ENCODE results near the gene S100G.
"Not testable (repeated sequence)": the region's sequence is repeated elsewhere in the genome, so short reads cannot be mapped to it uniquely, and the experiment has no call there.

S100G gene, protein sequence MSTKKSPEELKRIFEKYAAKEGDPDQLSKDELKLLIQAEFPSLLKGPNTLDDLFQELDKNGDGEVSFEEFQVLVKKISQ

DNA sequence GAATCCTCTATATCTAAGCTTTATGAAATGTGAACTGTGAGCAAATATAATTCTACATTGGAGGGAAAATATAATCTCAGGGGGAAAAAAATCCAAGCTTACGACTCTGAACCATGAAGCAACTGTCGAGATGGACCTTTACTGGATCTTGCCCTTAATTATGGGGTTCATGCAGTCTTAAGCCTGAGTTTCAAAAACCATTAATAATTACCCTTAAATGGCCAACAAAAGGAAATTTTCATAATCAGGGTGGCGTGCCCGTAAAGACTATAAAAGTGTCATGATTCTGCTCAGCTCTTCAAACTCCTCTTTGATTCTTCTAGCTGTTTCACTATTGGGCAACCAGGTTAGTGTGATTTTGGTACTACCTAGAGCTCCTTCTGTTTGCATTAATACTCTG is at the start of gene S100G:
Gene S100G (plus strand): TSS at position 301 of the 400 bp plus-strand sequence. CDS start 849 bp downstream, outside the sequence.
- no peak for DNase-seq (ENCODE audit: low read depth in 2 of 2)

DNA sequence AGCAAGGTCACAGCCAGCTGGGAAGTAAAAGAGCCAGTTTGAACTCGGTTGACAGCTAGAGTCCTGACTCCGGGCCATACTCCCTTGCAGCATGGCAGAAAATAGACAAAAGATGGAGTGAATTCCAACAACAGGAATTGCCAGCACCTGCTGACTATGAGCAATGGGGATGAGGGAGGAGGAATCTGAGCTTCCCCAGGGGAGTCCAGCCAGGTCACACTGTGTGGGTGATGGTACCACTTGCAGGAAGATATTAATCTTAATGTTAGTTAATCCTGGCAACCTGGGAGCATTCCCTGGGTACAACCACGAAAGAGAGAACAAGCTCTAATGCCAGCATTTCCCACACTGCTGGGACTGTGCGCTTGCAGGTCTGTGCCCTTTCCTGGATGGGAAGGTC is 48.1 kb upstream of the S100G start:
- DNase-seq (ENCODE audit: low read depth in 2 of 2): no peak

DNA sequence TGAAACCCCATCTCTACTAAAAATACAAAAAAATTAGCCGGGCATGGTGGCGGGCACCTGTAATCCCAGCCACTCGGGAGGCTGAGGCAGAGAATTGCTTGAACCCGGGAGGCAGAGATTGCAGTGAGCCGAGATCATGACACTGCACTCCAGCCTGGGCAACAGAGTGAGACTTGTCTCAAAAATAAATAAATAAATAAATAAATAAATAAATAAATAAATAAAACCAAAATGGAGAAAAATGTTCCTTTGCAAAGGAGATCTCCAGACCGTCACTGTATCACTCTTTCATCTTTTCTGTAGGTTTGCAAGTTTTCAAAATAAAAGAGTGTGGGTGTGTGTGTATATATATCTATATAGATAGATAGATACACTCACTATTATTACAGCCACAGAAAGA is 46.7 kb upstream of the S100G start:
- DNase-seq (ENCODE audit: low read depth in 2 of 2): not testable (repeated sequence)

DNA sequence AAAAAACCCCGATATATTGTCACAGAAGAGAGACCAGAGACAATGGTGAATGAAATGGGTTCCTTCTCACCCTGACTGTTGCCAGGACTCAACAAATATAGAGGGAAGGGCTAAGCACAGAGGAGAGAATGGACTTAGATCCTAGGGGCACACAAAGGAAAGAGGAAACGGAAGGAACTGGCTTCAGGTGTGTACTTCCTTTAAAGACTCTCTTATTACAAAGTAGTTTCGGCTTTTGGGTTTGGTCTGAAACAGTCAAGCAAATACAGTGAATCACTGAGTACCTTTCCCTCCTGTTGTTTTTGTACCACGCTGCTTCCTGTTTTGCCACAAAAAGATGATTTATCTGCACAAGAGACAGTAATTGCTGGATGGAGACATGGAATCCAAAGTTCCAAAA is 46.1 kb upstream of the S100G start:
- no peak for DNase-seq (ENCODE audit: low read depth in 2 of 2)

DNA sequence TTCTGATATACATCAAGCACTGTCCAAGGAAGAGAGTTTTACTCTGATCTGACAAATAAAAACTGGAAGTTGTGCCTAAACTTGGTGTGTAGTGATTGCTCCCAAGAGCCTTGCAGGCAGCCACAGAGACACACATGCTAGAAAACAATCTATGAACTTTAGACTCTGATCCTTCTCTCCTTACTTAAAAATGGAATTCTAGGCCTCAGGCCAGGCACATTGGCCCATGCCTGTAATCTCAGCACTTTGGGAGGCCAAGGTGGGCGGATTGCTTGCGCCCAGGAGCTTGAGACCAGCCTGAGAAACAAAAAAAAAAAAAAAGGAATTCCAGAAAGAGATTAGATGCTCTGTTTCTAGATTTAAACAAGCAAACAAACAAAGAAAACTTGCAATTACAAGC is 45.6 kb upstream of the S100G start:
- no peak for DNase-seq (ENCODE audit: low read depth in 2 of 2)

DNA sequence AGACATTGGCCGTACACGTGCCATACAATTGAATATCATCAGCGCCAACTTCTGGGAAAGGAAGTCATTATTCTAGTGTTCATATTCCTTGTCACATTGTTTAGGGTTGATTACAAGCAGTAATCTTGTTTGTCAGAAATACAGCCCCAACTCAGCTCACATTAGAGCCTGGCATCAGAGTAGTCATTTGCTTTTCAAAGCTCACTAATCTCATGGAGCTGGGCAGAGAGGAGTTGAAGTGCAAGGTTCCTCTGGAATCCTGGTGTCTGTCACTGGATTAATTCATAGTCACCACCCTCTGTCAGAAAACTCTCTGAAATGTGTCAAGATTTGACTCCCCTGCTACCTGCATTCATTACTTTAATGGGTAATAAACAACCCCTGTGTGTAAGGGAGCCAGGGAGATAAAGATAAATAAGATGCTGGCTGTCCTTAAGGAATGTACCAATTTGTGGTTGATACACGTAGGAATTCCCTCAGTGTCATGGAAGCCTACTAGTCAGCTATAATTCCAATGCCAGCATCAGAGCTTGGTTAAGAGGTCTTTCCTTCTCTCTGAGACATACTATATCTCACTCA is 43.7 kb upstream of the S100G start:
- DNase-seq (ENCODE audit: low read depth in 2 of 2): no peak

DNA sequence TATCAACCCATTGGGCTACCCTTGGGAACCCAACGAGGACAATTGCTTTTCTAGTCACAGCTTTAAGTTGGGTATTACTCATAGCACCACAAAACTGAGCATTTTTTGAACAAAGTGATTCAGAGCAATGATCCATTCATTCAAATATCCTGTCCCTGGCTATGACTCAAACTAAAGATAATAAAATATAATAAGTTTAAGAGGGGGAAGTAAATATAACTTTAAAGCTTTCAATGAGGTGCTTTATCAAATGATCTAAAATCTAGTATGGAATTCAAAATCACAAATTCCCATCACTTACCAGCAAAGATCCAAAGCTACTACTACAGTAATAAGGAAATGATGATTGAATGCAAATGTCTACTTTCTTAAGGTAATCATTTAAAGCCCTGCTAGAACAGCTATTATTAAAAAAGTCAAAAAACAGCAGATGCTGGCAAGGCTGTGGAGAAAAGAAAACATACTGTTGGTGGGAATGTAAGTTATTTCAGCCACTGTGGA is 39.8 kb upstream of the S100G start:
- no peak for DNase-seq (ENCODE audit: low read depth in 2 of 2)

DNA sequence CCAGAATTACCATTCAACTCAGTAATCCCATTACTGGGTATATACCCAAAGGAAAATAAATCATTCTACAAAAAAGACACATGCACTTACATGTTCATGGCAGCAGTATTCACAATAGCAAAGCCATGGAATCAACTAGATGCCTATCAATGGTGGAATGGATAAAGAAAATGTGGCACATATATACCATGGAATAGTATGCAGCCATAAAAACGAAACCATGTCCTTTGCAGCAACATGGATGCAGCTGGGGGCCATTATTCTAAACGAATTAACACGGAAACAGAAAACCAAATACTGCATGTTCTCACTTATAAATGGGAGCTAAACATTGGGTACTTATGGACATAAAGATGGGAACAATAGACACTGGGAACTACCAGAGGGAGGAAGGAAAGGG is 39.3 kb upstream of the S100G start:
- DNase-seq (ENCODE audit: low read depth in 2 of 2): not testable (repeated sequence)

DNA sequence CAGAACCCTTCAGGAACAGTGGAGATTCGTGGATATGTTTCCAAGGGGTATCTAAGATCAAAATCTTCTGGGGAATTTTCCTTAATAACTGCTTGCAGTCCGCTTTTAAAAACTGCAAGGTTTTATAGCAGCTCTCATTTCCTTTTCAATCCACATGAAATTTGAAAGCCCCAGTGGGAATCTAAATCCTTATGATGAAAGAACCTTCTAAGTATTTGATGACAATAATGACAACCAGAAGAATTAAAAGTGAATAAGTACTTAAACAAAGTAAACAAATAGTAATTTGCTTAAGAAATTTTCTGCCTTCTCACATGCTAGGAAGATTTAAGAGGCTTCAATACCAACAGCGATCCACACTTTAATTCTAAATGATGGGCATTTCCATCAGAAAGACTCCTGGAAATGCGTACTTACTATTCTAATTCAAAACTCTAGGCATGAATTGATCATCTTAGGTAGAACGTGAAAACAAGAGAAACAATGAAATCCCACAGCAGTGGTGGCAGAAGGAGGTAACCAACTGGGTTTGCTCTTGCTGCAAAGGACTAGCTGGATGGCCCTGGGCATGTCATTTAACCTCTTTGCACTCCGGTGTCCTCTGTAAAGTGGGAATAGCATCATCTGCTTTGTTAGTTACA is 37.6 kb upstream of the S100G start:
- DNase-seq (ENCODE audit: low read depth in 2 of 2): no peak

DNA sequence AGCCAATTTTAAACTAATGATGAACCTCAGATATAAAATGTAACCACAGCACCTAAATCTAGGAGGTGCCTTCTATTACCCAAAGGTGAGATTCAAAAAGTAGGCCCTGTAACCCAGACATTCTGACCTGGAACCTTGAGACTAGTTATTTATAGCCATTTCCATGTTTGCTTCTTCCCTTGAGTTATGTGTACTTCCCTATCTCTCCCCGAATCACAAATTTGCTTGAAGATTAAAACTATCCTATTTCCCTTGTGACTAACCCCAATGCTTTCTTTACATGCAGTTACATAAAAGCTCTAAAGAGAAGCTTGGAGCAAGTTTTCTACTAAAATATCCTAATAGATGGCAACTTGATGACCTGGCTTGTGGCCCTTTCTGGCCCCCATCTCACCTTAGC is 32.6 kb upstream of the S100G start:
- DNase-seq (ENCODE audit: low read depth in 2 of 2): no peak

DNA sequence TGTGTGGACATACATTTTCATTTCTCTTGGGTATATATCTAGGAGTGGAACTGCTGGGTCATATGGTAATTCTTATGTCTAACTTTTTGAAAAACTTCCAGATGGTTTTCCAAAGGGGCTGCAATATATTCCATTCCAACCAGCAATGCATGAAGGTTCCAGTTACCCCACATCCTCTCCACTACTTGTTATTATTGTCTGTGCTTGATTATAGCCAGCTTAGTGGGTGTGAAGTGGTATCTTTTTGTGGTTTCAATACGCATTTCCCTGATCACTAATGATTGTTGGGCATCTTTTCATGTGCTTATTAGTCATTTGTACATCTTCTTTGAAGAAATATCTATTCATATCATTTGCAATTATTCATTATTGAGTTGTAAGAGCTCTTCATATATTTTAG is 31.5 kb upstream of the S100G start:
- DNase-seq (ENCODE audit: low read depth in 2 of 2): no peak

DNA sequence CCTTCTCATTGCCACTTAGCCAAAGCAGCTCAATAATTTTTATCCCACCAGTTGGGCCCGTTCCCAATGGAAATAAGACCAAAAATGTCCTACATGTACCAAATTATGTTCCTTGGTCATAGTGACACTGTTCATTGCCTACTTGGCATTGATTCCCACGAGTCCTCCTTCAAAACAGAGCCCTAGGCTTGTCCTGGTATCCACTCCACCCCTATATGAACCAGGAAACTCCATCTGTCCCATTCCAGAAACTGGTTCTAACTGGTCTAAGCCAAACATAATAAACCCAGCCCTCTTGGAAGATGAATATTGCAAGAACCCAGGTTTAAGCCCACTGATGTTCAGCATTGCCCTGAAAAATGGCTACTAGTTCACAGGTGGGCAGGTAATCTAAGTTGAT is 30.9 kb upstream of the S100G start:
- DNase-seq (ENCODE audit: low read depth in 2 of 2): no peak

DNA sequence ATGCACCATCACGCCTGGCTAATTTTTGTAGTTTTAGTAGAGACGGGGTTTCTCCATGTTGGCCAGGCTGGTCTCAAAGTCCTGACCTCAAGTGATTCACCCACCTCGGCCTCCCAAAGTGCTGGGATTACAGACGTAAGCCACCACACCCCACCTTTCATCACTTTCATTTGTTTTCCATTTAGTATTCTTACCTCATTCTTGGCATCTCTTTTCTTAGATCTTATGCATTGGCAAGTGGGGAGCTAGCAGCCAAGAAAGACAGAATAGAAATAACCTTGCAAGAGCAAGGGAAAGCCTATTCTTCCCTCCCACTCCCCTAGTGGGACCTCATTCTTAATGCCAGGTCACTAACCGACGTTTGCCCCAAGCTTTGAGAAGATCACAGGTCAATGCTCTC is 21.4 kb upstream of the S100G start:
- not testable (repeated sequence) for DNase-seq (ENCODE audit: low read depth in 2 of 2)

DNA sequence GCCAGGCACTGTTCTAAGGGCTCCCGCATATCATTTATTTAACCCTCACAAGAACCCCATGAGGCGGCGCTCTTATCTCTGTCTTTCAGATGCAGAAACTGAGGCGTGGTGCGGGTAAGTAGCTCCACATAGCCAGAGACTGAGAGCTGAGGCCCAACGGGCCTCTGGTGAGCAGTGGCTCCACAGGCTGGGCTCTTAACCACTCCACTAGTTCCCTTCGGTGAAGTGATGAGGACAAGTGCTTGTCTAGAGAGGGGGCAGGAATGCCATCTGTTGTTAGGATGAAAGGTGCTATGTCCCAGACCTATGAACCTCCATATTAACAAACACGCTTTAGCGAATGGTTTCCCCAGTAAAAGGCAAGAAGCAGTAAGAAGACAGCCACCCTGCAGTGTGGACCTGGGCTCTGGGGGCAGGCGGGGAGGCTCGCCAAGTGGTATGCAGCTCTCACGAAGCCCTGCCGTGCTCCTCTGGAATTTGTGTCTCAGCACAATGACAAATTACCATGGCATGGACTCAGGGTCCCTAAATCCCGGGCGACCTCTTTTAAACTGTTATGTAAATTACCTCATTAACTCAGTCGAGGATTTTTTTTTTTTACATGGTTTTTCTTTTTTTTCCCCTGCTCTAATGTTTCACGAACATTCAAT is 20.9 kb upstream of the S100G start:
- no peak for DNase-seq (ENCODE audit: low read depth in 2 of 2)

DNA sequence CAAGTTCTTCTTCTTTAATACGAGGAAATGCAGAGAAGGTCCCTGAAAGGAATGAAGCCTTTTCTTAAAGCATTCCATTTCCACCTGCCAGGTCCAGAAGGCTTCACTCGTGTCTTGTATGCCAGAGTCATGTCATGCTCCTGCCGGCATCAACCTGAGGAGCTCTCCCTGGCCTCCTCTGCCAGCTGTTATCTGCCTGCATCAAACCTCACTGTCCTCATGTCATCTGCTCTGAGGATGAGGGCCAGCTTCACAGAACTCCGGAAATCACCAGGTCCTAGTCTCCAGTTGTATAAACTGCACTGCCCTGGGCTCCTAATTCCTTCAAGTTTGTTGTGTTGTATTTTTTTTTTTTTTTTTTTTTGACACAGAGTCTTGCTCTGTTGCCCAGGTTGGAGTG is 20.0 kb upstream of the S100G start:
- DNase-seq (ENCODE audit: low read depth in 2 of 2): no peak

DNA sequence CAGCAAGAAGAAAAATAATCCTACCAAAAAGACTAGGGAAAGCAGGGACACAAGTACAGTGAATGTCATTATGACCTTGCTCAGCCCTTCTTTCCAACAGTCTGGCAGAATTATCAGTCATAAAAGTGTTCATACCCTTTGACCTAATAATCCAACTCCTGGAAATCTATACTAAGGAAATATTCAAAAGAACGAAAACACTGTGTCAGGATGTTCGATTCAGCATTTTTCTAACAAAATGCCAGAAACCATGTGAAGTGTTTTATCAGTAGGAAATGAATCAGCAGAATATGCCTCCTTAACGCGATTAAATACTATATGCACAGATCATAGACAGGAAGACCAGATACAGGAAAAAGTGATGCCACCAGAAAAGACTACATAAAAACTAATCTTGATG is 16.2 kb upstream of the S100G start:
- DNase-seq (ENCODE audit: low read depth in 2 of 2): no peak

DNA sequence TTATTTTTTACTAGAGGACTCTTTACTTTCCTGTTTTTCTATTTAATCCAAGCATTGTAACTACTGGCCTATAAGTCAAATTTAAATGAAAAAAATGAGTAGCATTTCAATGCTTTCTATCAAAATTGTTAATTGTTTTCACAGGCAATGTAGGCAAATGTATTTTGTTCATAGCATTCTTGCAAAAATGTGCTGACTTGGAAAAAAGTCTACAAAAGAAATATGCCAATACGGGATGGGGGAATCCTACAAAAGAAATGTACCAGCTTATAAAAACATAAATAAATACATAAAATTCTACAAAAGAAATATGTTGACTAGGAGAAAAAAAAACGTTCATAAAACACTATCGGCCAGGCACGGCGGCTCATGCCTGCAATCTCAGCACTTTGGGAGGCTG is 14.9 kb upstream of the S100G start:
- no peak for DNase-seq (ENCODE audit: low read depth in 2 of 2)

DNA sequence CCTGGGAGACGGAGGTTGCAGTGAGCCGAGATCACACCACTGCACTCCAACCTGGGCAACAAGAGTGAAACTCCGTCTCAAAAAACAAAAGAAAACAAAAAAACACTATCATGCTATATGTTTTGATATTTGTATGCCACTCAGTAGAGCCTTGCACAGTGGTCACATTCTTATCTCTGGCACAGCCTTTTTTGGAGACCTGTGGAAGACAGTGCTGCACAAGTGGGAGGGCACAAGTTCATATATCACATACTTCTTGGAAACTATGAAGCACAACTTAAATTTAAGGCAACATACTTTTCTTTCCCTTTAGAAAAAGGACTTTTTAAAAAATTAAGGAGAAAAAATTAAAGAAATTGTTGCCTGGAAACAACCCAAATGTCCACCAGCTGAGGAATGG is 14.4 kb upstream of the S100G start:
- DNase-seq (ENCODE audit: low read depth in 2 of 2): no peak

DNA sequence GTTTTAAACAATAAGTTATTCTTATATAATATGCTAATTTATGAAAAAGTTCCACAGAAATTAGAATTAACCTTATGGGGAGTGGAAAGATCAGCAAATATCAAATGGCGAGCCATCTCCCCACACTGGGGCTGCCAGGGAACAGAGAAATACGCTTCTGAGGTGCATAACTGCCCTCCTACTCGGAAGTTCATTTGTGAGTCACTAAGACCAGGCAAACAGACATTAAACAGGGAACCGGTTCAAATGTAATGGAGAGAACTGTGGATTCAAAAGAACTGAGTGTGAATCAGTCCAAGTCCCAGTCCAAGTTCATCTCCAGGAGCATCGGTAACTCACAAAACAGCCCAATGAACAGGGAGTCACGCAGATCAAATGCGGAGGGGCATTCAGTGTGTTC is 11.4 kb upstream of the S100G start:
- DNase-seq (ENCODE audit: low read depth in 2 of 2): no peak

DNA sequence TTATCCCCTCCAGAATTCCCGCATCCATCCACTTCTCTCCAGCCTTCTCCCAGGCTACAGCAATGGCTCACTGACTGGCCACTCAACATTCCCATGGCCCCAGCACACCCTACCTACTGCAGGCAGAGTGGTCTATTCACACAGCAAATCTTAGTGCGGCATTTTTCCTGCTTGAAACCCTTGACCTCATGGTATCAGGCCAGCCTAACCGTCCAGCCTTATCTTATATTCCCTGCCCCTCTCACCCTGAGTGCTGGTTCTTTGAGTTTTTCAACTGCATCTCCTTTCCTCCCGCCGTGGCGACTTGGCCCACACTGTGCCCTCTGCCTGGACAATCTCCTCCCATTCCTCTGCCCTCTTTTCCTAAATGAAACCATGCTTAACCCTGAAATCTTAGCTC is 10.0 kb upstream of the S100G start:
- DNase-seq (ENCODE audit: low read depth in 2 of 2): no peak

DNA sequence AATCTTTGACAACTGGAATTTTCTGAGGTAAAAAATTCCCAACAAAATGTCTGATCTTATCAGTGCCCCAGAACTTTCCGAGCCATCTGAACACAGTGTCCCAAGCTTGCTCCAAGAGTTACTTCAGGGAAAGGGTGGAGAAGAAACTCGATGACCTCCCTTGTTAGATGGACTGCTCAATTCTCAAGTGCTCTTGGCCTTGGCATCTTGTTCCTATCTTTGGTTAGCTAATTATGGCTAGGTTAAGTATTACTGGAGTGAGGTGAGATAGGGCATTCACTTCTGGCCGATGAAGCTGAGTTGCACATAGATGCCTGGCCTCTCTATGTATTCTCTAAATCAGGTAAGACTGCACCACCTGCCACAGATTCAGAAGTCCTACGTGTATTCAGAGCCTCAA is 9.1 kb upstream of the S100G start:
- no peak for DNase-seq (ENCODE audit: low read depth in 2 of 2)

DNA sequence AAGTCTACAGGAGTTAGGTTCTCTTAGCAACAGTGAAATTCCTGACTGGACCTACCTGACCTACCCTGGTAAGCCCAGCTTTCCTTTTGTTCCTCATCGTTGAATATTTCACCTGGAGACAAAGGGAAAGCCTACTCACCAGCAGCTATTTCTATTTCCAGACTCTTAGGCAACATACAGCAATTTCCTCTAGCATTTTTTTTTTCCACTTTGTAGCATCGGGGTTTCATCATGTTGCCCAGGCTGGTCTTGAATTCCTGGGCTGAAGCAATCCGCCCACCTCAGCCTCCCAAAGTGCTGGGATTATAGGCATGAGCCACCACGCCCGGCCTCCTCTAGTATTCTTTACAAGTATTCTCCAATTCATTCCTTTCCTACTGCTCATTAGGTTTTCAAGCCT is 6.8 kb upstream of the S100G start:
- no peak for DNase-seq (ENCODE audit: low read depth in 2 of 2)

Data from stimulated activated CD4-positive, alpha-beta T cell treated with anti-CD3 and anti-CD28 coated beads, Interleukin-4, amount 100 ng/mL, for 48 hours (primary cell).